PC-9 (cell line): Measurements from ENCODE around the gene INPP4A. TPM values are rescaled to one million over a fixed set of nuclear protein-coding genes. Genes with fewer than 3 reads are reported as not detected.

ENCODE experiments used
- BruUV-seq: library from RNA; stranded (reverse); fragments of 400-500 nt; replicated peaks from 2 replicates; lab custom pipeline; 2021; lab: Mats Ljungman, UMichigan
- CTCF ChIA-PET: fragments of 300-600 bp; sonication (Branson Sonifier 250); formaldehyde crosslinking; loops from one replicate; lab custom pipeline; 2022; ENCODE audit warnings: antibody characterized with exemption; lab: Charles Lee
- POLR2A ChIA-PET: fragments of 300-600 bp; sonication (Branson Sonifier 250); formaldehyde crosslinking; loops from one replicate; lab custom pipeline; 2022; ENCODE audit warnings: antibody characterized with exemption; ENCODE audit not compliant: unreplicated experiment; lab: Charles Lee
- DNase-seq, 2 experiments: peaks; one replicate each; pipeline versions ENCODE4 v3.0.0 to v3.0.0-alpha.2; 2015 to 2022; ENCODE audit warnings: mixed read lengths in 1 of 2
- H2AFZ ChIP-seq: fragments of 200-600 bp; sonication (generic); 2 replicates; pipeline ENCODE4 v1.8.1; 2017; ENCODE audit warnings: antibody characterized with exemption
- H3F3A ChIP-seq: fragments of 200-600 bp; sonication (generic); 2 replicates; pipeline ENCODE4 v1.8.1; 2017; ENCODE audit warnings: antibody characterized with exemption, mild to moderate bottlenecking, low read depth; ENCODE audit not compliant: insufficient read depth
- H3K27ac ChIP-seq: fragments of 200-600 bp; sonication (generic); 2 replicates; pipeline ENCODE4 v1.6.1; 2016; ENCODE audit warnings: mixed run types
- H3K27me3 ChIP-seq: fragments of 200-600 bp; sonication (generic); 2 replicates; pipeline ENCODE4 v1.6.1; 2016; ENCODE audit warnings: low read depth, mixed run types; ENCODE audit not compliant: insufficient read depth
- H3K36me3 ChIP-seq: fragments of 200-600 bp; sonication (generic); 2 replicates; pipeline ENCODE4 v1.6.1; 2016; ENCODE audit warnings: low read depth, mixed run types
- H3K4me1 ChIP-seq: fragments of 200-600 bp; sonication (generic); replicated peaks from 2 replicates; pipeline ENCODE4 v1.6.1; 2016; ENCODE audit warnings: mixed run types; ENCODE audit not compliant: insufficient read depth
- H3K4me2 ChIP-seq: fragments of 200-600 bp; sonication (generic); 2 replicates; pipeline ENCODE4 v1.6.1; 2017; ENCODE audit warnings: mixed run types
- H3K4me3 ChIP-seq: fragments of 200-600 bp; sonication (generic); 2 replicates; pipeline ENCODE4 v1.6.1; 2016; ENCODE audit warnings: mixed run types
- H3K79me2 ChIP-seq: fragments of 200-600 bp; sonication (generic); 2 replicates; pipeline ENCODE4 v1.6.1; 2017; ENCODE audit warnings: low read depth, mixed run types
- H3K9me2 ChIP-seq: fragments of 200-600 bp; sonication (generic); 2 replicates; pipeline ENCODE4 v1.8.1; 2017; ENCODE audit warnings: mild to moderate bottlenecking; ENCODE audit not compliant: insufficient read depth
- H3K9me3 ChIP-seq: fragments of 200-600 bp; sonication (generic); 2 replicates; pipeline ENCODE4 v1.8.1; 2016; ENCODE audit warnings: low read depth; ENCODE audit not compliant: insufficient read depth
- H4K20me1 ChIP-seq: fragments of 200-600 bp; sonication (generic); 2 replicates; pipeline ENCODE4 v1.8.1; 2017; ENCODE audit not compliant: insufficient read depth
- EZH2 ChIP-seq: fragments of 200-600 bp; sonication (generic); IDR thresholded peaks from 2 replicates; pipeline ENCODE4 v1.8.0; 2017; ENCODE audit warnings: antibody characterized with exemption, low read depth
- intact Hi-C: fragments of 100-400 bp; cut with micrococcal nuclease; formaldehyde crosslinking; loops from one replicate; pipeline ENCODE4 v1.10.0; 2022; ENCODE audit not compliant: unreplicated experiment
- total RNA-seq: library from RNA; stranded (reverse); gene quantifications from 2 replicates; pipeline ENCODE4 v1.2.3, GENCODE V29; 2021
- TF ChIP-seq, protein P1 (sequence below): fragments of 200-600 bp; sonication (generic); conservative IDR thresholded peaks from 2 replicates; pipeline ENCODE4 v1.6.1; 2017; ENCODE audit warnings: mixed run types, antibody characterized with exemption, mild to moderate bottlenecking, moderate library complexity

Gene INPP4A
- total RNA-seq, 1 experiment from 2014 or later, result 52.9 TPM

DNA sequence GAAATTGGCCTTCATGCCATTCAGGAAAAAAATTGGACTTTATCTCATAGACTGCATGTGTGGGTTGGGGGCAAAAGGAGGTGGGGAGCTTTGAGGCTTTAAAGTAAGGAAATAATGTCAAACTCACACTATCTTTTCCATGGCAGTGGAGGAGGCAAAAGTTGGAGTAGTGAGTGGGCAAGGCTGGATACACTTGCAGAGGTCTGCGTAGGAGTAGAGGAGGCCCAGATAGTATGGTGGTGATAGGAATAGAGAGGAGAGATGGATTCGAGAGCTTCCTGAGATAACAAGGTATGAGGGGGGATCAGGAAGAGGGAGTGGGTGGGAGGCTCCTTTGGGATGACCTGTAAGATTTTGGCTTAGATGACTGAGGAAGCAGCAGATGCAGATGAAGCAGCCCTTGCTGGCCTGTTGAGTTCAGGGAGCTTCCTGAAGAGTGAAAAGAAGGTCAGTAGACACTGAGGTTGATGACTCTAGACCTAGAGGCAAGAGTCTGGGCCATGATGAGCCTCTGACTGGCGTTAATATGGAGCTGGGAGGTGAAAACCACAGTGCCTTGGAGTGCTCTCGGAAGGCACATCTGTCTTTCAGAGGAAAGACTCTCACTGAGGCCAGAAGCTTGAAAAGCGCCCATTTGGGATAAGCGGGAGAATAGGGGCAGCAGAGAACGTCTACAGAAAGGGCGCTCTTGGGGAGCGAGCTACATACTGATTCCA lies 169.5 kb downstream of the INPP4A start:
- peaks cover 3% of the 10 kb centered on the region; the same call in 1 of the 2 replicates for H3F3A ChIP-seq
- no peak for TF ChIP-seq EZH2
- TF ChIP-seq, protein P1, sequence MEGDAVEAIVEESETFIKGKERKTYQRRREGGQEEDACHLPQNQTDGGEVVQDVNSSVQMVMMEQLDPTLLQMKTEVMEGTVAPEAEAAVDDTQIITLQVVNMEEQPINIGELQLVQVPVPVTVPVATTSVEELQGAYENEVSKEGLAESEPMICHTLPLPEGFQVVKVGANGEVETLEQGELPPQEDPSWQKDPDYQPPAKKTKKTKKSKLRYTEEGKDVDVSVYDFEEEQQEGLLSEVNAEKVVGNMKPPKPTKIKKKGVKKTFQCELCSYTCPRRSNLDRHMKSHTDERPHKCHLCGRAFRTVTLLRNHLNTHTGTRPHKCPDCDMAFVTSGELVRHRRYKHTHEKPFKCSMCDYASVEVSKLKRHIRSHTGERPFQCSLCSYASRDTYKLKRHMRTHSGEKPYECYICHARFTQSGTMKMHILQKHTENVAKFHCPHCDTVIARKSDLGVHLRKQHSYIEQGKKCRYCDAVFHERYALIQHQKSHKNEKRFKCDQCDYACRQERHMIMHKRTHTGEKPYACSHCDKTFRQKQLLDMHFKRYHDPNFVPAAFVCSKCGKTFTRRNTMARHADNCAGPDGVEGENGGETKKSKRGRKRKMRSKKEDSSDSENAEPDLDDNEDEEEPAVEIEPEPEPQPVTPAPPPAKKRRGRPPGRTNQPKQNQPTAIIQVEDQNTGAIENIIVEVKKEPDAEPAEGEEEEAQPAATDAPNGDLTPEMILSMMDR, result no peak
- DNase-seq, result no peak
- H2AFZ ChIP-seq, result no peak overlapping the region
- CTCF ChIA-PET, result no interaction called here
- H3K27me3 ChIP-seq, result no peaks in the 10 kb centered on the region
- H3K4me3 ChIP-seq, result no peak overlapping the region
- H3K27ac ChIP-seq, result no peak overlapping the region
- peaks cover 24% of the 10 kb centered on the region for H3K79me2 ChIP-seq
- no peak overlapping the region for H3K4me2 ChIP-seq
- POLR2A ChIA-PET, result interaction anchor here (0.5 to 0.7 kb wide), 3 partner anchors 27 to 969 kb away, joined by 3 to 4 read pairs (median 3); no protein-coding TSS in a partner anchor
- intact Hi-C loops, result no loop called here
- no peaks in the 10 kb centered on the region for H3K9me3 ChIP-seq
- no peaks in the 10 kb centered on the region for H3K9me2 ChIP-seq
- BruUV-seq, result no TSS peak
- H3K4me1 ChIP-seq, result peaks cover 14% of the 10 kb centered on the region
- H3K36me3 ChIP-seq, result peaks cover 57% of the 10 kb centered on the region
- peaks cover 13% of the 10 kb centered on the region for H4K20me1 ChIP-seq

DNA sequence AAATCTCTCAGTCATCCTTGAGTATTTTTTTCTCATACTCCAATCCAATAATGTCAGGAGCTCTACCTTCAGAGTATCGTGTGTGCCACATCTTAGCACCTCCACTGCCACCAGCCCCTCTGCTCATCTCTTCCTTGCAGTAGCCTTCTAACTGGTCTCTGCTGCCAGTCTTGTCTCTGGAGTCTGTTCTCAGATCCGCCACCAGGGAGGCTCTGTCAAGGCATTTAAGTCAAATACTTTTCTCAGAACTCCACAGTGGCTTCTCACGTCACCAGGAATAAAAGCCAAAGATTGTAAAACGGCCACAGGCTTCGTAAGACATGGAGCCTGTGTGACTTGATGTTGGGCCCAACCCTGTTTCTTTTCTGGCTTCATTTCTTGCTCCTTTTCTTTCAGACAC lies 170.8 kb downstream of the INPP4A start:
- Histone ChIP-seq H3K9me3 (no peaks in the 10 kb centered on the region), H3K4me1 (peaks cover 3% of the 10 kb centered on the region), H3K4me3 (no peak overlapping the region), H3K79me2 (peaks cover 11% of the 10 kb centered on the region), H3K4me2 (no peak overlapping the region), H2AFZ (no peak overlapping the region), H3K27ac (no peak overlapping the region), H3K9me2 (no peaks in the 10 kb centered on the region), H3K36me3 (peaks cover 51% of the 10 kb centered on the region), H3F3A (peaks cover 3% of the 10 kb centered on the region; the same call in 1 of the 2 replicates), H3K27me3 (no peaks in the 10 kb centered on the region), H4K20me1 (peaks cover 13% of the 10 kb centered on the region)
- BruUV-seq, result no TSS peak
- DNase-seq, result no peak
- ChIA-PET POLR2A (no interaction called here), CTCF (no interaction called here)
- intact Hi-C loops, result no loop called here
- TF ChIP-seq, protein P1, result no peak; the same call in 1 of the 2 replicates
- no peak for TF ChIP-seq EZH2

DNA sequence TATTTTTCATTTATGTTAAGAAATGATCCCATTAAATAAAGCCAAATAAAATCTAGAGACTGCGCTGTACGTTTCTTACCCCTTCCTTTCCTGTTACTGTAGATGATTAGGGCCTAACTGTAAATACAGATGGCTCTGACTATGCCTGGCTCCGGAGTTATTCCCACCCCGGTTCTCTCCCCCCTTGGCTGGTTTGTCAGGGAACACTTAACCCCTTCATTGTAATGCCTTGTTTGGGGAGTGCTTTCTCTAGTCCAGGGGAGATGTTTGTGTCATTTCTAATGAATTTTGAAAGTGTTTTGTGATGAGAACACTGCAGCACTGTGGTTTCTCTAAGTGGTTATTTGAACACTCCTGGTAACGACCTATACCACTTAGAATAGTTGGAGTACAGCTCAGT lies 172.5 kb downstream of the INPP4A start:
- peaks cover 13% of the 10 kb centered on the region for H4K20me1 ChIP-seq
- H2AFZ ChIP-seq, result no peak overlapping the region
- H3K9me3 ChIP-seq, result no peaks in the 10 kb centered on the region
- POLR2A ChIA-PET, result no interaction called here
- CTCF ChIA-PET, result no interaction called here
- H3K79me2 ChIP-seq, result no peaks in the 10 kb centered on the region
- no peak for DNase-seq
- H3K4me2 ChIP-seq, result no peak overlapping the region
- H3K27ac ChIP-seq, result no peak overlapping the region
- no peak overlapping the region for H3K4me3 ChIP-seq
- H3K4me1 ChIP-seq, result no peaks in the 10 kb centered on the region
- intact Hi-C loops, result no loop called here
- BruUV-seq, result no TSS peak
- H3K9me2 ChIP-seq, result no peaks in the 10 kb centered on the region
- H3K27me3 ChIP-seq, result no peaks in the 10 kb centered on the region
- no peak for TF ChIP-seq EZH2
- TF ChIP-seq, protein P1, result no peak
- peaks cover 3% of the 10 kb centered on the region; the same call in 1 of the 2 replicates for H3F3A ChIP-seq
- H3K36me3 ChIP-seq, result peaks cover 40% of the 10 kb centered on the region
